Melanocyte of skin (primary cell): ENCODE data around the gene GORAB. TPM values are rescaled to one million over a fixed set of nuclear protein-coding genes. Genes with fewer than 3 reads are reported as not detected.

Experiments
- total RNA-seq, 2 donors: library from RNA; depleted of rRNA; stranded (reverse); fragments of >200 nt; gene quantifications; 2 replicates each; pipeline ENCODE4 v1.2.3, GENCODE V29; 2012

GORAB gene, protein sequence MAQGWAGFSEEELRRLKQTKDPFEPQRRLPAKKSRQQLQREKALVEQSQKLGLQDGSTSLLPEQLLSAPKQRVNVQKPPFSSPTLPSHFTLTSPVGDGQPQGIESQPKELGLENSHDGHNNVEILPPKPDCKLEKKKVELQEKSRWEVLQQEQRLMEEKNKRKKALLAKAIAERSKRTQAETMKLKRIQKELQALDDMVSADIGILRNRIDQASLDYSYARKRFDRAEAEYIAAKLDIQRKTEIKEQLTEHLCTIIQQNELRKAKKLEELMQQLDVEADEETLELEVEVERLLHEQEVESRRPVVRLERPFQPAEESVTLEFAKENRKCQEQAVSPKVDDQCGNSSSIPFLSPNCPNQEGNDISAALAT
- total RNA-seq, result 1 to 10 TPM; 4.3 to 5.2 TPM

DNA sequence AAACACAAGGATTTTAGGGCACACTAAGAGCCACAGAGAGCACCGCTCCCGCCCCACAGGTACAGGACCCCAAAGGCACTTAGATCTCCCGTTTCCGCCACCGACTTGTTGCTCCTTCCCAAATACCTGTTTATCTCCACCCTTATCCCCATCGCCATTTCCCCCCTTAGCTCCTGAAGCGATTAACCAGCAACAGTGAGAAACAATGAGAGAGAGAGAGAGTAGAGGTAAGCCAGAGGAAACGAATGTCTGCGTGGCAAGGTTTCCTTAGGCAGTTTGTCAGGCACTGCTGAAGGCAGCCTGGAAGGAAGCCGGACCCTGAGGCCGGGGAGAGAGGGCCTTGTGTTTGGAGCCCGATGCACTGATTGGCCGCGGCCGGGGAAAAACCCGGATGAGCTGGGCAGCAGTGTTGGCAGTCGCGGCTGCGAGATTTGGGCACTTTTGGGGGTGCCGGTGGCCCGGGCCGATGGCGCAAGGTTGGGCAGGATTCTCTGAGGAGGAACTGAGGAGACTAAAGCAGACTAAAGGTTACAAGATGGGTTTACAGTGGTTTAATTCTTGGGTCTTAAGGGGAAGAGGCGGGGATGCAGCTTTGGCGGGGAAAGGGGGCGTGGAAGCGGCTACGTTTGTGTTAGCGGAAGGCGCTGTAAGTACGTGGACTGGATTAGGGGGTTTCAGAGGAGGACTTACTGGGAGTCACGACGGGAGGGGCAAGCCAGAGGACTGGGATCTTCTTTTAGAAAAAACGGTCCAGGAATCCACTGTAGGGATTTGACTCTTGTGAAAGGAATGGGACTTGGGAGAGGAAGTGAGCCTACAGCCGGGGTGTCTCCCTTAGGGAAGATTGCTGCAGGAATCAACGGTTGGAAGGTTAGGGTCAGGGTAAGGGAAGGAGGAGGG is at the start of gene GORAB:
Gene GORAB (plus strand): TSS at position 409 of the 900 bp plus-strand sequence. CDS start 58 bp downstream, at position 467.

Other genes starting within 250 kb of the GORAB start
- under 1 TPM; 0.34 to 0.67 TPM for gene PRRX1, start 132.0 kb downstream of the GORAB start, total RNA-seq